SK-N-SH (cell line): ENCODE results near the gene IFNA8.
"Not testable (repeated sequence)": the region's sequence is repeated elsewhere in the genome, so short reads cannot be mapped to it uniquely, and the experiment has no call there.

Experiments
- EP300 ChIP-seq, 2 experiments: IDR thresholded peaks; 2 replicates each; pipeline versions ENCODE4 v1.4.0 to v1.6.1; 2012; ENCODE audit warnings: borderline replicate concordance in 1 of 2, low read depth in 1 of 2, low read length in 1 of 2
- EZH2phosphoT487 ChIP-seq: fragments of 200-600 bp; sonication (generic); IDR thresholded peaks from 2 replicates; pipeline ENCODE4 v1.6.1; 2017; ENCODE audit warnings: low read depth, mixed run types, mild to moderate bottlenecking, antibody characterized with exemption, moderate library complexity, borderline replicate concordance
- FOXM1 ChIP-seq: IDR thresholded peaks from 2 replicates; pipeline ENCODE4 v1.4.0; 2012; ENCODE audit warnings: low read depth, mild to moderate bottlenecking
- GABPA ChIP-seq: IDR thresholded peaks from 2 replicates; pipeline ENCODE4 v1.4.0; 2012; ENCODE audit warnings: low read depth, mild to moderate bottlenecking
- JUND ChIP-seq: IDR thresholded peaks from 2 replicates; pipeline ENCODE4 v1.4.0; 2012
- POLR2AphosphoS5 ChIP-seq: IDR thresholded peaks from 2 replicates; pipeline ENCODE4 v1.6.1; 2012; ENCODE audit warnings: low read depth, low read length
- RAD21 ChIP-seq: IDR thresholded peaks from 2 replicates; pipeline ENCODE4 v1.6.1; 2012; ENCODE audit warnings: mild to moderate bottlenecking, low read length
- RCOR1 ChIP-seq: fragments of 150-350 bp; IDR thresholded peaks from 2 replicates; pipeline ENCODE4 v1.6.1; 2017; ENCODE audit warnings: antibody characterized with exemption, low read length
- REST ChIP-seq: IDR thresholded peaks from 2 replicates; pipeline ENCODE4 v1.6.1; 2012; ENCODE audit warnings: mild to moderate bottlenecking, low read depth, low read length, moderate library complexity
- RFX5 ChIP-seq: IDR thresholded peaks from 2 replicates; pipeline ENCODE4 v1.6.1; 2012; ENCODE audit warnings: mild to moderate bottlenecking, improper control_type of control experiment, low read length
- USF1 ChIP-seq: IDR thresholded peaks from 2 replicates; pipeline ENCODE4 v1.4.0; 2012; ENCODE audit warnings: low read depth, borderline replicate concordance
- ZBTB33 ChIP-seq: IDR thresholded peaks from 2 replicates; pipeline ENCODE4 v1.4.0; 2012; ENCODE audit warnings: low read depth, borderline replicate concordance
- TF ChIP-seq, protein P1 (sequence below): fragments of 200-600 bp; sonication (generic); IDR thresholded peaks from 2 replicates; pipeline ENCODE4 v1.6.1; 2017; ENCODE audit warnings: antibody characterized with exemption, mild to moderate bottlenecking, moderate library complexity
- TF ChIP-seq, protein P2 (sequence below): IDR thresholded peaks from 2 replicates; pipeline ENCODE4 v1.4.0; 2012; ENCODE audit warnings: low read depth

GRCh38 chr9:21367169-21367568 lies 41.7 kb upstream of the IFNA8 start:
- TF ChIP-seq, protein P1, sequence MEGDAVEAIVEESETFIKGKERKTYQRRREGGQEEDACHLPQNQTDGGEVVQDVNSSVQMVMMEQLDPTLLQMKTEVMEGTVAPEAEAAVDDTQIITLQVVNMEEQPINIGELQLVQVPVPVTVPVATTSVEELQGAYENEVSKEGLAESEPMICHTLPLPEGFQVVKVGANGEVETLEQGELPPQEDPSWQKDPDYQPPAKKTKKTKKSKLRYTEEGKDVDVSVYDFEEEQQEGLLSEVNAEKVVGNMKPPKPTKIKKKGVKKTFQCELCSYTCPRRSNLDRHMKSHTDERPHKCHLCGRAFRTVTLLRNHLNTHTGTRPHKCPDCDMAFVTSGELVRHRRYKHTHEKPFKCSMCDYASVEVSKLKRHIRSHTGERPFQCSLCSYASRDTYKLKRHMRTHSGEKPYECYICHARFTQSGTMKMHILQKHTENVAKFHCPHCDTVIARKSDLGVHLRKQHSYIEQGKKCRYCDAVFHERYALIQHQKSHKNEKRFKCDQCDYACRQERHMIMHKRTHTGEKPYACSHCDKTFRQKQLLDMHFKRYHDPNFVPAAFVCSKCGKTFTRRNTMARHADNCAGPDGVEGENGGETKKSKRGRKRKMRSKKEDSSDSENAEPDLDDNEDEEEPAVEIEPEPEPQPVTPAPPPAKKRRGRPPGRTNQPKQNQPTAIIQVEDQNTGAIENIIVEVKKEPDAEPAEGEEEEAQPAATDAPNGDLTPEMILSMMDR = not testable (repeated sequence)
- not testable (repeated sequence) for TF ChIP-seq RAD21; USF1; RCOR1; FOXM1; REST; POLR2AphosphoS5; GABPA; ZBTB33; EZH2phosphoT487; JUND; RFX5; EP300 (IDR thresholded peaks at IDR 0.05; ENCODE audit: borderline replicate concordance in 1 of 2, low read depth in 1 of 2, low read length in 1 of 2)
- TF ChIP-seq, protein P2, sequence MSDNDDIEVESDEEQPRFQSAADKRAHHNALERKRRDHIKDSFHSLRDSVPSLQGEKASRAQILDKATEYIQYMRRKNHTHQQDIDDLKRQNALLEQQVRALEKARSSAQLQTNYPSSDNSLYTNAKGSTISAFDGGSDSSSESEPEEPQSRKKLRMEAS = not testable (repeated sequence)
